HK-2 (cell line): ENCODE results near the gene BRMS1L.
"Not testable (repeated sequence)": the region's sequence is repeated elsewhere in the genome, so short reads cannot be mapped to it uniquely, and the experiment has no call there.

Experiments used
- DNase-seq: peaks from one replicate; pipeline ENCODE4 v3.0.0-alpha.2; 2018; ENCODE audit not compliant: unreplicated experiment

The BRMS1L gene

DNA sequence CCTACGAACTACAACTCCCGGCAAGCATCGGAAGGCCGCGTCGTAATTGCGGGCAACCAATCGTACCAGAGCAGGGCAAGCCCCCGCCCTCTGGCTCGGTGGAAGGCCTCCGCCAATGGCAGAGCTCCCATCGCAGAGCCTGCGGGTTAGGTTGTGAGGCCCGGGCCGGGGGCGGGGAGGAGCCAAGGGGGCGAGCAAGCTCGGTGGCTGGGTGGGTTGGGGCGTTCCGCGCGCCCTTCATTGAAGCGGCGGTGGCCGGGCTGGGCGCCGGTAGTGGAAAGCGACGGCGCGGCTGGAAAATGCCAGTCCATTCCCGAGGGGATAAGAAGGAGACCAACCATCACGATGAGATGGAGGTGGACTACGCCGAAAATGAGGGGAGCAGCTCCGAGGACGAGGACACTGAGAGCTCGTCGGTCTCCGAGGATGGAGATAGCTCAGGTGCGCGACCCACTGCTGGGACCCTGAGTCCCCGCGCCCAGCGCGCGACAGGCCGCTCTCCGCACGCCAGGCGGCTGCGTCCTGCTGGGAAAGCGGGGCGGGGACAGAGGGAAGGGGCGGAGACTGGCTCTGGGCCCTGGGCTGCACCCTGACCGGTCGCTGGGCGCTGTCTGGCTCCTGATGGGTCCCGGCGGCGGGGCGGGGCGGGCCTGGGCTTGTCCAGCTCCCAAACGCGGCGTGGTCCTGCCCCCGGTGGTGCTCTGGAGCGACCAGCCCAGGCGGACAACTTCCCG is at the start of gene BRMS1L:
Gene BRMS1L, plus strand, starts transcription at position 121 of the 734 bp plus-strand sequence. Its CDS starts 179 bp downstream, at position 300.
- peak; percentile 97 for DNase-seq

DNA sequence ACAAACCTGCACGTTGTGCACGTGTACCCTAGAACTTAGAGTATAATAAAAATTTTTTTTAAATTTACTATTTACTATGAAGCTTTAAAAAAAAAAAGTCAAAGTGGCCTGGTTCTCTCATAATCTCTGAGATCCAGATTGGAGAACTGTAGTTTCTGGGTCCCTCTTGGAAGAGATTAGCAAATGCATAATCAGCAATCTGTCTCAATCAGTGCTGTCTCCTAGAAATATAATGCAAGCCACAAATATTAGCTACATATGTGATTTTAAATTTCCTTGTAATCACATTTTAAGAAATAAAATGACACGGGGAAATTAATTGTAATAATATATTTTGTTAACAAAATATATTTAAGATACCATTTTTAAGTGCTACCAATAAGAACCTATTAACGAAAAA is 49.3 kb upstream of the BRMS1L start:
- DNase-seq = no peak

- not testable (repeated sequence) for DNase-seq
These were observed 48.6 kb upstream of the BRMS1L start for GRCh38 chr14:35777550-35777949.

DNA sequence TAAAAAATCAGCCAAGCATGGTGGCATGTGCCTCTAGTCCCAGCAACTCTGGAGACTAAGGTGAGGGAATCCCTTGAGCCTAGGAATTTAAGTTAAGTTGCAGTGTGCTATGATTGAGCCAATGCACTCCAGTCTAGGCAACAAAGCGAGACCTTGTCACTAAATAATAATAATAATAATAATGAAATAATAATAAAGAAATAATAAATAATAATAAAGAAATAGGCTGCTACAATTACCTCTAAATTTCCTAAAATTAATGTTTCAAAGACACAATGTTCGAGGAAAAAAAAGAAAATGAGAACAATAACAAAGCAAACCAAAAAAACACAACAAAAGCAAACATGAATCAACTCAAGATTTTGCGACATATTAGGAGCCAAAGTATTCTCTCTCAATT is 46.8 kb upstream of the BRMS1L start:
- DNase-seq = no peak

DNA sequence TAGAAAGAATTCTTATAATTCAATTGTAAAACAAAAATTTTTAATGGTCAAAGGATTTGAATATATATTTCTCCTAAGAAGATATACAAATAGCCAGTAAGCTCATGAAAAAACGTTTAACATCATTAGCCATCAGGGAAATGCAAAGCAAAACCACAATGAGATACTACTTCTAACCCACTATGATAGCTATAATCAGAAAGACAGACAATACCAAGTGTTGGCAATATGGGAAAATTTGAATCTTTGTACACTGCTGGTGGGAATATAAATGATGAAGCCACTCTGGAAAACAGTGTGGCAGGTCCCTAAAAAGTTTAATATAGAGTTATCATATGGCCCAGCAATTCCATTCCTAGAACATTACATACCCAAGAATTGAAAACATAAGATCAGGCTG is 42.4 kb upstream of the BRMS1L start:
- DNase-seq = no peak

- DNase-seq = no peak
These were observed 39.3 kb upstream of the BRMS1L start for GRCh38 chr14:35786856-35787255.

DNA sequence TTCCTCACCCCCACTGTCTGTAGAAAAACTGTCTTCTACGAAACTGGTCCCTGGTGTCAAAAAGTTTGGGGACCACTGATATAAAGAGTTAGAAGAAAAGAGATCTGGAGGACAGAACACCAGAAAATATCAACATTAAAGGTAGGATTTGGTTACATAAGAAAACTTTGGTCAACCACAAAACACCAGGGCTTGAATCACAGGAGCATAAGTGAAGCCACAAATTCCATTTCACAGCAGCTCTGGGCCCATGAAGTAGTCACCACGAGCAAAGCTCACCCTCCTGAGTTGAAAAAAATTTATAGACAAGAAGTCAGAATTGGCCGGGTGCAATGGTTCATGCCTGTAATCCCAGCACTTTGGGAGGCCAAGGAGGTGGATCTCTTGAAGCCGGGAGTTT is 36.5 kb upstream of the BRMS1L start:
- peak; percentile 17 for DNase-seq

DNA sequence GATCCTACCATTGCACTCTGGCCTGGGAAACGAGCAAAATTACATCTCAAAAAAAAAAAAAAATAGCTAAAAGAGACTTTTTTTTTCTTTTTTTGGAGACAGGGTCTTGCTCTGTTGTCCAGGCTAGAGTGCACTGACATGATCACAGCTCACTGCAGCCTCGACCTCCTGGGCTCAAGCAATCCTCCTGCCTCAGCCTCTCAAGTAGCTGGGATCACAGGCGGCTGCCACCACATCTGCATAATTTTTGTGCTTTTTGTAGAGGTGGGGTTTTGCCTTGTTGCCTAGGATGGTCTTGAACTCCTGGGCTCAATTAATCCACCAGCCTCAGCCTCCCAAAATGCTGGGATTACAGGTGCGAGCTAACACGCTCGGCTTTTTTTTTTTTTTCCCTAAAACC is 28.3 kb upstream of the BRMS1L start:
- DNase-seq = no peak

GRCh38 chr14:35806006-35806907 is 19.9 kb upstream of the BRMS1L start:
- DNase-seq = no peak

DNA sequence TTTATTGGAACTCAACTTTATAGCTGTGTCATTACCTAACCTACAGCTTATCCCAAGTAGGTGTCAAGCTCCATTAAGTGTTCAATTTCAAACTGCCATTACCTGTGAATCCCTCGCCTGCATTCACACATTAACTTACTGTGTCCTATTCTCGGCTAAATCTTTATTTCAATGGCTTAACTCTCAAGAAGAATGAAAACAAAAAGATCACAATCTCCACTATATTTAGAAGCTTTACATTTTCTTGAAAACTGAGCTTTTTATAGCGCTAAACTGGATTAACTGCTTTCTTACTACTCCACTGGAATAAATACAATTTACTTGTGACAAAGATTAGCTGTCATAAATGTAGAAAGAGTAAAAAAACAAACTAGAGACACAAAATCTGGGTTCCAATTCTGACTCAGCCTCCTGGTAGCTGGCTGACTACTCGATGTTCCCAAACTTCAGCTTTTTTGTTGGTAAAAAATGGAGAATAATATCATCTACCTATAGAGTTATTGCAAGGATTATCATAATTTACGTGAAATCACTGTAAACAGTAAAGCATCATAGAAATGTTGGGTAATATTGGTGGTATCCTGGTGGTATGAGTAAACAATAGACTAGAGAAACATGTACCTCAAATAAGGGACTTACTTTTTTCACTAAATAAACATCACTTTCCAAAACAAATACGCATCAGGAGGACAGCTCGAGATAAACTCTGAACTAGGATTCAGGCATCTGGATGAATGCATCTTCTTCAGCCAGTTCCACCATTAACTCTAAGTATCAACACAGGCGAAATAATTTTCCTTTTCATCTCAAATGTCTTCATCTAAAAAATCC is 18.8 kb upstream of the BRMS1L start:
- no peak for DNase-seq

DNA sequence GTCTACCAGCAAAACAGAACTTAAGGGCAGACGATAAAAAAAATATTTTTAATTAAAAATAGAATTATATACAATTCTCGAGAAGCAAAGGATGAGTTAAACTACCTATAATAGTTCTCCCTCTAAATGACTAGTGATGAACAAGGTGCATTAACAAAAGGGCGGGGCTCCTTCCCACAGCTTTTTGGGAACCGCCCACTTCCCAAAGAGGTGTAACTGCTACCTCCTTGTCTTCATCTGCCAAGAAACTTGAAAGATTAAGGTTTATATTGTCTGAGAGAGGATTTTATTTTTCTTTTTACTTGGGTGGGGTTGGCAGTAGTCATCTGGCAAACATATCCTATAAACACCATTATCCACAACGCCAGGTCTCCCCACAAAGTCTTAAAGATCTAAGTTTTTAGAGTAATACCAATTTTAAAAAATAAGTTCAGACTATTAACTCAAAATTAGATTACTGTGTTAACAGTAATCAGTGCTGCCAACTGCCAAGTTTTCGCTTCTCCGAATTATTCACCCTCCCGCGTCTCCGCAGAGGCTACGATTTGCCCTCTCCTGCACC is 18.0 kb upstream of the BRMS1L start:
- DNase-seq = no peak

- peak; percentile 91 for DNase-seq
These were observed 17.2 kb upstream of the BRMS1L start, which contains the start of gene RALGAPA1 for GRCh38 chr14:35808638-35809563. Gene RALGAPA1, minus strand, starts transcription at chr14:35809295. Its CDS starts 460 bp downstream, at chr14:35808835.

DNA sequence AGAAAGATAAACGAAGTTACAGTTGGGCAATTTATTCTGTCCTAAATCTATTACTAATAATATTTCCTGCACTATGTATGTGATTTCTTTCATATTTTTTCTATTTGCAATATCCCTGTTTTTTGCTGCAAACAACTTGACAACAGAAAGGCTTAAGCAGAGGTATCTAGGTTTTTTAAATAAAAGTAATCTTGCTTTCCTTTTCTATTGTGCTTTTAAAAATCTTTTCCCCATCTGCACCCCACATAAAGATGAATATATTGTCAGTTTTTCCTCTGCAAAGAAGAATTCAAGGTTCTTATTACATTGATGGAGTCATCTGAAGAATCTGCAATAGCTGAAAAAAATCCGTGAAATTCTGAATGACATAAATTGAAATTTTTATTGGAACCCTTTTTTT is 16.5 kb upstream of the BRMS1L start:
- no peak for DNase-seq

- no peak for DNase-seq
These were observed 15.2 kb upstream of the BRMS1L start for GRCh38 chr14:35810963-35811362.

GRCh38 chr14:35814371-35815005 is 11.7 kb upstream of the BRMS1L start:
- DNase-seq = peak; percentile 57

- no peak for DNase-seq
These were observed 7.6 kb upstream of the BRMS1L start for GRCh38 chr14:35818346-35819115.

GRCh38 chr14:35819591-35820540 is 6.3 kb upstream of the BRMS1L start:
- DNase-seq = no peak
